ENCODE results near the gene GDAP2. TPM values are rescaled to one million over a fixed set of nuclear protein-coding genes. Genes with fewer than 3 reads are reported as not detected.

GDAP2 gene
- total RNA-seq, 1 experiment from 2014 or later: 24.4 TPM

- no peak overlapping the region for H2BK12ac ChIP-seq (ENCODE audit: insufficient read length, low read depth, low read length)
- H3K4ac ChIP-seq (ENCODE audit: low read depth, low read length): no peak overlapping the region
- peaks cover 2% of the 10 kb centered on the region for H4K20me1 ChIP-seq (ENCODE audit: control insufficient read depth, insufficient read depth, insufficient read length)
- no peak overlapping the region for H3K23ac ChIP-seq (ENCODE audit: insufficient read length, low read depth, low read length)
- TF ChIP-seq, protein P1, sequence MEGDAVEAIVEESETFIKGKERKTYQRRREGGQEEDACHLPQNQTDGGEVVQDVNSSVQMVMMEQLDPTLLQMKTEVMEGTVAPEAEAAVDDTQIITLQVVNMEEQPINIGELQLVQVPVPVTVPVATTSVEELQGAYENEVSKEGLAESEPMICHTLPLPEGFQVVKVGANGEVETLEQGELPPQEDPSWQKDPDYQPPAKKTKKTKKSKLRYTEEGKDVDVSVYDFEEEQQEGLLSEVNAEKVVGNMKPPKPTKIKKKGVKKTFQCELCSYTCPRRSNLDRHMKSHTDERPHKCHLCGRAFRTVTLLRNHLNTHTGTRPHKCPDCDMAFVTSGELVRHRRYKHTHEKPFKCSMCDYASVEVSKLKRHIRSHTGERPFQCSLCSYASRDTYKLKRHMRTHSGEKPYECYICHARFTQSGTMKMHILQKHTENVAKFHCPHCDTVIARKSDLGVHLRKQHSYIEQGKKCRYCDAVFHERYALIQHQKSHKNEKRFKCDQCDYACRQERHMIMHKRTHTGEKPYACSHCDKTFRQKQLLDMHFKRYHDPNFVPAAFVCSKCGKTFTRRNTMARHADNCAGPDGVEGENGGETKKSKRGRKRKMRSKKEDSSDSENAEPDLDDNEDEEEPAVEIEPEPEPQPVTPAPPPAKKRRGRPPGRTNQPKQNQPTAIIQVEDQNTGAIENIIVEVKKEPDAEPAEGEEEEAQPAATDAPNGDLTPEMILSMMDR (conservative IDR thresholded peaks at IDR 0.05): no peak
- H2AFZ ChIP-seq (ENCODE audit: low read length): no peak overlapping the region
- no peak overlapping the region for H3K56ac ChIP-seq (ENCODE audit: insufficient read length, low read depth, low read length)
- no peaks in the 10 kb centered on the region for H3K27me3 Mint-ChIP-seq (ENCODE audit: low read depth)
- peaks cover 12% of the 10 kb centered on the region for H3K23me2 ChIP-seq (ENCODE audit: insufficient read length, low read depth, low read length, poor library complexity, severe bottlenecking)
- H2AK5ac ChIP-seq (ENCODE audit: insufficient read length, low read length): no peak overlapping the region
- H3K27ac ChIP-seq (ENCODE audit: insufficient read length, low read depth, low read length): no peak overlapping the region
- H3K9ac ChIP-seq (ENCODE audit: extremely low read depth, insufficient read length, low read length): peak overlapping the region; percentile 77
- WGBS (ENCODE audit: extremely low coverage, insufficient read length, low lambda C conversion rate): no CpG with 5 or more reads among the region's 6 CpGs
- H3K36me3 Mint-ChIP-seq (ENCODE audit: insufficient read depth in 1 of 3, low read depth in 3 of 3): peaks cover 4 to 17% (median 8%) of the 10 kb centered on the region in 3 experiments; a peak in 5 of 7 replicates
- H2BK120ac ChIP-seq (ENCODE audit: low read depth, low read length, poor library complexity, severe bottlenecking): no peak overlapping the region
- H3K9me3 ChIP-seq (ENCODE audit: control insufficient read depth, low read depth, low read length): no peaks in the 10 kb centered on the region
- H4K8ac ChIP-seq (replicated peaks; ENCODE audit: insufficient read length, low read depth, low read length): no peak overlapping the region
- no peak overlapping the region for H3K18ac ChIP-seq (ENCODE audit: insufficient read length, low read depth, low read length)
- no peaks in the 10 kb centered on the region for H3K79me1 ChIP-seq (ENCODE audit: insufficient read depth, low read depth, low read length, poor library complexity, severe bottlenecking)
- H2BK15ac ChIP-seq (ENCODE audit: low read depth, low read length): no peak overlapping the region
- H3T11ph ChIP-seq (ENCODE audit: low read length): no peak overlapping the region
- DNase-seq: no peak
- H2BK5ac ChIP-seq (ENCODE audit: insufficient read length, low read length): no peak overlapping the region
- peaks cover 29% of the 10 kb centered on the region; the same call in 1 of the 2 replicates for H3K79me2 ChIP-seq (ENCODE audit: insufficient read depth, low read length)
- H3K27me3 ChIP-seq (ENCODE audit: insufficient read depth, low read length): peaks cover 1% of the 10 kb centered on the region; the same call in 1 of the 2 replicates
- no peak overlapping the region for H3K14ac ChIP-seq (ENCODE audit: insufficient read depth, low read length)
- H4K5ac ChIP-seq (ENCODE audit: insufficient read length, low read depth, low read length): no peak overlapping the region
- H4K91ac ChIP-seq (ENCODE audit: insufficient read length, low read depth, low read length): no peak overlapping the region
- H3K9me3 Mint-ChIP-seq: no peaks in the 10 kb centered on the region
- no peaks in the 10 kb centered on the region; the same call in 1 of the 2 replicates for H3K4me1 ChIP-seq (ENCODE audit: insufficient read depth, low read length)
- H3K4me1 Mint-ChIP-seq: peaks cover 31 to 34% of the 10 kb centered on the region in 2 experiments
- H3K4me3 Mint-ChIP-seq: peak overlapping the region; percentile 96
- H2BK20ac ChIP-seq (ENCODE audit: low read depth, low read length, poor library complexity, severe bottlenecking): no peak overlapping the region
- H3K27ac Mint-ChIP-seq: peak overlapping the region in 1 of 3 experiments; percentile 24; a peak in 2 of 7 replicates
- H3K4me2 ChIP-seq (ENCODE audit: insufficient read depth, insufficient read length, low read length): peak overlapping the region; percentile 95
These were observed 1.1 kb upstream of the GDAP2 start for GRCh38 chr1:117930484-117930883.

Measured in H9 (cell line).